CD4-positive, alpha-beta memory T cell (primary cell): ENCODE data around the gene CD164. TPM values are rescaled to one million over a fixed set of nuclear protein-coding genes. Genes with fewer than 3 reads are reported as not detected.

ENCODE experiments used
- CTCF ChIA-PET: fragments of 350-600 bp; sonication (Branson Sonifier 250); formaldehyde crosslinking; loops from one replicate; lab custom pipeline; 2021; ENCODE audit warnings: inconsistent platforms; ENCODE audit not compliant: partially characterized antibody; lab: Charles Lee
- POLR2A ChIA-PET: fragments of 350-600 bp; sonication (Branson Sonifier 250); formaldehyde crosslinking; loops from one replicate; lab custom pipeline; 2021; ENCODE audit not compliant: partially characterized antibody; lab: Charles Lee
- DNase-seq, 5 donors: peaks; one replicate each; pipeline versions ENCODE4 v3.0.0 to v3.0.0-alpha.2; 2020 to 2022; ENCODE audit warnings: mixed read lengths in 1 of 5
- H3K27ac ChIP-seq: one replicate; pipeline ENCODE4 v1.7.0; 2013; ENCODE audit warnings: low read depth, low read length
- H3K27me3 ChIP-seq: 2 replicates; pipeline ENCODE4 v1.7.0; 2013; ENCODE audit warnings: mild to moderate bottlenecking, low read length, moderate library complexity; ENCODE audit not compliant: insufficient read depth
- H3K36me3 ChIP-seq: 2 replicates; pipeline ENCODE4 v1.7.0; 2013; ENCODE audit warnings: mild to moderate bottlenecking, low read length, moderate library complexity; ENCODE audit not compliant: insufficient read depth
- H3K4me1 ChIP-seq: 2 replicates; pipeline ENCODE4 v1.7.0; 2013; ENCODE audit warnings: mild to moderate bottlenecking, low read length, moderate library complexity; ENCODE audit not compliant: insufficient read depth
- H3K4me3 ChIP-seq, 2 donors: one replicate each; pipeline ENCODE4 v1.7.0; 2013; ENCODE audit warnings: low read length in 2 of 2, mild to moderate bottlenecking in 1 of 2
- H3K9me3 ChIP-seq, 2 donors: one replicate each; pipeline ENCODE4 v1.7.0; 2013; ENCODE audit warnings: low read length in 2 of 2, control low read depth in 1 of 2; ENCODE audit not compliant: control insufficient read depth in 1 of 2
- H3K27ac Mint-ChIP-seq, 7 donors: one replicate each; pipeline ENCODE4 v1.8.0; 2020 to 2021; ENCODE audit warnings: mixed read lengths in 7 of 7, mild to moderate bottlenecking in 6 of 7, inconsistent platforms in 3 of 7, moderate library complexity in 3 of 7
- H3K27me3 Mint-ChIP-seq, 2 donors: one replicate each; pipeline ENCODE4 v1.8.0; 2020 to 2021; ENCODE audit warnings: mixed read lengths in 2 of 2
- H3K36me3 Mint-ChIP-seq, 2 donors: one replicate each; pipeline ENCODE4 v1.8.0; 2020 to 2021; ENCODE audit warnings: mixed read lengths in 2 of 2, inconsistent platforms in 1 of 2, mild to moderate bottlenecking in 1 of 2
- H3K4me1 Mint-ChIP-seq, 4 donors: one replicate each; pipeline ENCODE4 v1.8.0; 2020 to 2021; ENCODE audit warnings: mixed read lengths in 4 of 4, mild to moderate bottlenecking in 1 of 4
- H3K4me3 Mint-ChIP-seq, 8 donors: one replicate each; pipeline ENCODE4 v1.8.0; 2020 to 2021; ENCODE audit warnings: mixed read lengths in 8 of 8, mild to moderate bottlenecking in 7 of 8, moderate library complexity in 6 of 8, inconsistent platforms in 3 of 8
- H3K9me3 Mint-ChIP-seq, 8 donors: one replicate each; pipeline ENCODE4 v1.8.0; 2020 to 2021; ENCODE audit warnings: mixed read lengths in 8 of 8, mild to moderate bottlenecking in 5 of 8, inconsistent platforms in 3 of 8, moderate library complexity in 1 of 8
- intact Hi-C: fragments of 100-400 bp; cut with micrococcal nuclease; formaldehyde crosslinking; loops from one replicate; pipeline ENCODE4 v1.15.1; 2023
- polyA plus RNA-seq, 2 donors: library from polyadenylated mRNA; unstranded; fragments of 300-500 nt; fragmentation: Illumina TruSeq; gene quantifications; one replicate each; pipeline ENCODE4 v1.2.3, GENCODE V29; 2021
- total RNA-seq, 2 experiments: library from RNA; stranded (reverse); gene quantifications; one replicate each; pipeline ENCODE4 v1.2.3, GENCODE V29; 2021

CD164 gene
- total and polyA plus RNA-seq, 4 experiments from 2014 or later: 222 to 445 (median 266) TPM

DNA sequence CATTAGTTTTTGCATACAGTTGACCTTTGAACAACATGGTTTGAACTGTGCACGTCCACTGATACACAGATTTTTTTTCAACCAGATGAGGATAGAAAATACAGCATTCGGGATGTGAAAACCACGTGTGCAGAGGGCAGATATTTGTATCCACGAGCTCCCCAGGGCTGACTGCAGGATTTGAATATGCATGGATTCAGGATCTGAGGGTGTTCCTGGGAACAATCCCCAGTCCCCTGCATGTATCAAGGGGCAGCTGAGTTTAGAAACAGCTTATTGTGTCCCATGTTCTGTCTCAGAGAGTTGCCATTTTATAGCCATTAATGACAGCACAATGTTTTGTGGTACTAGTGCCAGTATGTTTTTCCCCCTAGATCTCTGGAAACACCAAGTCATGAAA lies 53.6 kb downstream of the CD164 start:
- CTCF ChIA-PET: interaction anchor here (0.6 kb wide), 1 partner anchor 45 kb away, joined by 3 read pairs; no protein-coding TSS in a partner anchor
- Histone ChIP-seq H3K4me3 (no peak overlapping the region), H3K36me3 (no peaks in the 10 kb centered on the region), H3K27me3 (no peaks in the 10 kb centered on the region), H3K27ac (no peak overlapping the region), H3K9me3 (no peaks in the 10 kb centered on the region), H3K4me1 (no peaks in the 10 kb centered on the region)
- peaks cover 0 to 2% of the 10 kb centered on the region in 2 donors for H3K27me3 Mint-ChIP-seq
- POLR2A ChIA-PET: no interaction called here
- no peaks in the 10 kb centered on the region for H3K36me3 Mint-ChIP-seq
- intact Hi-C loops: no loop called here
- peaks cover 0 to 5% (median 3%) of the 10 kb centered on the region in 4 donors for H3K4me1 Mint-ChIP-seq
- no peak for DNase-seq
- H3K9me3 Mint-ChIP-seq: peaks cover 0 to 3% (median 0%) of the 10 kb centered on the region in 8 donors
- no peak overlapping the region for H3K4me3 Mint-ChIP-seq
- H3K27ac Mint-ChIP-seq: no peak overlapping the region

GRCh38 chr6:109327959-109328358 lies 54.3 kb downstream of the CD164 start:
- Mint-ChIP-seq H3K27ac (no peak overlapping the region), H3K9me3 (peaks cover 0 to 3% (median 0%) of the 10 kb centered on the region in 8 donors), H3K4me1 (peaks cover 3 to 7% (median 4%) of the 10 kb centered on the region in 4 donors), H3K27me3 (peaks cover 0 to 2% of the 10 kb centered on the region in 2 donors), H3K36me3 (no peaks in the 10 kb centered on the region), H3K4me3 (no peak overlapping the region)
- no peak for DNase-seq
- ChIA-PET POLR2A (no interaction called here), CTCF (interaction anchor here (0.6 kb wide), 1 partner anchor 45 kb away, joined by 3 read pairs; no protein-coding TSS in a partner anchor)
- no peak overlapping the region for H3K4me3 ChIP-seq
- intact Hi-C loops: no loop called here
- peaks cover 1% of the 10 kb centered on the region for H3K4me1 ChIP-seq
- no peaks in the 10 kb centered on the region for H3K9me3 ChIP-seq
- H3K27ac ChIP-seq: no peak overlapping the region
- H3K36me3 ChIP-seq: no peaks in the 10 kb centered on the region
- no peaks in the 10 kb centered on the region for H3K27me3 ChIP-seq

DNA sequence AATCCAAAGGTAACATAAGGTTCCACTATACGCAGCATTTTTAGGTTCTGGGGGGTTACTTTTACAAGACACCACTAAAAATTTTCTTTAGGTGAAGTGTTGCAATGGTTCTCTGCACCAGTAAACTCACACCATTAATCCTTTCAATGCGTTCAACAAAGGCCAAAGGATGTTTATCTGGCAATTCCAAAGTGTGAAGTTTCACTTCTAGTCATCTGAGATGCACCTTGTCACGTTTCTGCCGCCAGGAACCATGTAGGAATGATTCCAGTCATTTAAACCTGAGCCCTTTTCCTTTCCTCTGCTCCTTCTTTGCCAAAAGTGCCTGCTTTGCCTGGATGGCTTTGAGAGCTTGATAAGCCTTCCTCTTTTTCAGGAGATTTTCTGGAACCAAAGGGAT lies 54.8 kb downstream of the CD164 start:
- Mint-ChIP-seq H3K4me3 (no peak overlapping the region), H3K9me3 (peaks cover 0 to 3% (median 0%) of the 10 kb centered on the region in 8 donors), H3K4me1 (peaks cover 6 to 10% (median 8%) of the 10 kb centered on the region in 4 donors), H3K36me3 (no peaks in the 10 kb centered on the region), H3K27ac (no peak overlapping the region), H3K27me3 (peaks cover 0 to 2% of the 10 kb centered on the region in 2 donors)
- Histone ChIP-seq H3K9me3 (no peaks in the 10 kb centered on the region), H3K27ac (no peak overlapping the region), H3K4me1 (peaks cover 4% of the 10 kb centered on the region), H3K36me3 (no peaks in the 10 kb centered on the region), H3K27me3 (no peaks in the 10 kb centered on the region), H3K4me3 (no peak overlapping the region)
- CTCF ChIA-PET: no interaction called here
- intact Hi-C loops: no loop called here
- POLR2A ChIA-PET: no interaction called here
- DNase-seq: no peak

DNA sequence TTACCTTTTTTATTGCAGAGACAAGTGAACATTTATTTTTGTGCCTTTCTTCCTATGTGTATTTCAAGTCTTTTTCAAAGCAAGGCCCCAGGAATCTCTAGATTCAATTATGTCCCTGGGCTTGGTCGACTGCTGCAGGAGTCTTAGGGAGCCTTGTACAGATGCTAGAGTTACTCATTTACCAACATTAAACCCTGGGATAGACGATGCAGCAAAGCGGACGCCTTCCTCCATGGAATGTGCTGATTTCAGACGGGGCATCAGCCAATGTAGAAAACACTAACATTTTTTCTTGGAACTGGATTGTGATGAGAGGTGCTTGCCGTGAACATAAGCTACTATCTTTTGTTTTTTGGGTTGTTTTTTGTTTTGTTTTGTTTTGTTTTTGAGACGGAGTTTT lies 55.9 kb downstream of the CD164 start:
- Mint-ChIP-seq H3K36me3 (no peaks in the 10 kb centered on the region), H3K27ac (no peak overlapping the region), H3K4me1 (peaks cover 6 to 11% (median 8%) of the 10 kb centered on the region in 4 donors), H3K9me3 (peaks cover 0 to 3% (median 0%) of the 10 kb centered on the region in 8 donors), H3K27me3 (peaks cover 0 to 2% of the 10 kb centered on the region in 2 donors), H3K4me3 (no peak overlapping the region)
- H3K36me3 ChIP-seq: no peaks in the 10 kb centered on the region
- H3K4me1 ChIP-seq: peaks cover 4% of the 10 kb centered on the region
- ChIA-PET CTCF (no interaction called here), POLR2A (no interaction called here)
- no peak for DNase-seq
- H3K4me3 ChIP-seq: no peak overlapping the region
- intact Hi-C loops: no loop called here
- H3K27me3 ChIP-seq: no peaks in the 10 kb centered on the region
- H3K27ac ChIP-seq: no peak overlapping the region
- no peaks in the 10 kb centered on the region for H3K9me3 ChIP-seq

DNA sequence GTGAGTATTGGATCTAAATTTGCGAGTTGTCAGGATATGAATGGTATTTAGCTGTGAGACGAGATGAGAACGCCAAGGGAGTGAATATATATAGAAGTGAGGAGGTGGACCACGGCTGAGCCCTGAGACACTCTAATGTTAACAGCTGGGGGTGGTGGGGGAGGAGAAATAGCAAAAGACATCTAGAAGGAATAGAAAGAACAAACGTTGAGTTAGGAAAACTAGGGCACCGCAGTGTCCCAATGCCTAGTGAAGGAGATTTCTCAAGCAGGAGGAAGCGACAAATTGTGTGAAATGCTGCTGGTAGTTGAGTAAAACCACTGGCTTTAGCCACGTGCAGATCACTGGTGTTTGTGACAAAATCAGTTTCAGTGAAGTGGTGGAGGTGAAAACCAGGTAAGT lies 56.9 kb downstream of the CD164 start:
- Mint-ChIP-seq H3K36me3 (no peaks in the 10 kb centered on the region), H3K4me1 (peaks cover 6 to 11% (median 8%) of the 10 kb centered on the region in 4 donors), H3K27ac (no peak overlapping the region), H3K4me3 (no peak overlapping the region), H3K27me3 (peaks cover 0 to 2% of the 10 kb centered on the region in 2 donors), H3K9me3 (peaks cover 0 to 3% (median 0%) of the 10 kb centered on the region in 8 donors)
- no peak overlapping the region for H3K4me3 ChIP-seq
- H3K4me1 ChIP-seq: peaks cover 4% of the 10 kb centered on the region
- intact Hi-C loops: no loop called here
- no peaks in the 10 kb centered on the region for H3K36me3 ChIP-seq
- POLR2A ChIA-PET: no interaction called here
- no peak for DNase-seq
- CTCF ChIA-PET: no interaction called here
- no peaks in the 10 kb centered on the region for H3K9me3 ChIP-seq
- no peaks in the 10 kb centered on the region for H3K27me3 ChIP-seq
- no peak overlapping the region for H3K27ac ChIP-seq

GRCh38 chr6:109323241-109323640 lies 59.0 kb downstream of the CD164 start:
- ChIA-PET CTCF (no interaction called here), POLR2A (no interaction called here)
- H3K36me3 Mint-ChIP-seq: no peaks in the 10 kb centered on the region
- H3K27ac ChIP-seq: no peak overlapping the region
- H3K4me1 Mint-ChIP-seq: peaks cover 3 to 9% (median 8%) of the 10 kb centered on the region in 4 donors
- H3K4me3 ChIP-seq: no peak overlapping the region
- no peaks in the 10 kb centered on the region for H3K27me3 ChIP-seq
- intact Hi-C loops: no loop called here
- no peak overlapping the region for H3K4me3 Mint-ChIP-seq
- H3K27me3 Mint-ChIP-seq: peaks cover 0 to 4% of the 10 kb centered on the region in 2 donors
- no peaks in the 10 kb centered on the region for H3K9me3 ChIP-seq
- peaks cover 4% of the 10 kb centered on the region for H3K4me1 ChIP-seq
- DNase-seq: no peak
- peaks cover 0 to 3% (median 0%) of the 10 kb centered on the region in 8 donors for H3K9me3 Mint-ChIP-seq
- no peaks in the 10 kb centered on the region for H3K36me3 ChIP-seq
- H3K27ac Mint-ChIP-seq: no peak overlapping the region

GRCh38 chr6:109322825-109323224 lies 59.4 kb downstream of the CD164 start:
- CTCF ChIA-PET: no interaction called here

More at GRCh38 chr6:109322825-109323224, 59.4 kb downstream of the CD164 start:
- no peak for DNase-seq
- no peak overlapping the region for H3K4me3 ChIP-seq
- Mint-ChIP-seq H3K27ac (peak overlapping the region in 1 of 7 donors; percentile 39), H3K36me3 (no peaks in the 10 kb centered on the region), H3K4me1 (peaks cover 3 to 9% (median 8%) of the 10 kb centered on the region in 4 donors), H3K9me3 (peaks cover 0 to 3% (median 0%) of the 10 kb centered on the region in 8 donors), H3K4me3 (no peak overlapping the region), H3K27me3 (peaks cover 0 to 4% of the 10 kb centered on the region in 2 donors)
- no peaks in the 10 kb centered on the region for H3K36me3 ChIP-seq
- intact Hi-C loops: no loop called here
- POLR2A ChIA-PET: no interaction called here
- H3K4me1 ChIP-seq: peaks cover 4% of the 10 kb centered on the region
- H3K9me3 ChIP-seq: no peaks in the 10 kb centered on the region
- H3K27ac ChIP-seq: no peak overlapping the region
- no peaks in the 10 kb centered on the region for H3K27me3 ChIP-seq
